ENCODE data around the gene LDAH.

LDAH gene

DNA sequence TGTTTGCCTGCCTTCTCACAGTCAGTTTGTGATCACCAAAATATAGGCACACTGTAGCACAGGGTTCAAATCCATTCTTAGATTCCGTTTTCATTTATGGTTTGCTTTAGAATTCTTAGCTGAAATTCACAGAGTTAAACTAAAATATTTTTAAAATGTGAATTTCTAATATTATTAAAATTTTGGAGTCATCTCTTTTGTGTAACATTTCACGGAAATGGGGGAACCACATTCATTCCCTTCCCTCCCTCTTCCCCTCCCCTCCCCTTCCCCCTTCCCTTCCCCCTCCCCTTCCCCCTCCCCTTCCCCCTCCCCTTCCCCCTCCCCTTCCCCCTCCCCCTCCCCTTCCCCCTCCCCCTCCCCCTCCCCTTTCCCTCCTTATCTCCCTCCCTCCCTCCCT is 11.4 kb upstream of the LDAH start:
- Histone ChIP-seq H3K27me3 (ENCODE audit: control insufficient read depth in 1 of 2, insufficient read depth in 2 of 2, low read length in 2 of 2) (peaks cover 3 to 12% of the 10 kb centered on the region in 2 donors), H3K4me3 (ENCODE audit: low read depth in 1 of 2, low read length in 2 of 2) (no peak overlapping the region), H3K9ac (ENCODE audit: low read depth in 1 of 2, low read length in 2 of 2) (no peak overlapping the region), H3K9me3 (ENCODE audit: control insufficient read depth in 1 of 2, low read length in 2 of 2) (no peaks in the 10 kb centered on the region), H3K36me3 (ENCODE audit: control insufficient read depth in 1 of 2, insufficient read depth in 2 of 2, low read length in 2 of 2) (no peaks in the 10 kb centered on the region), H3K27ac (ENCODE audit: low read depth, low read length) (no peak overlapping the region), H3K4me1 (ENCODE audit: control insufficient read depth in 1 of 2, insufficient read depth in 2 of 2, low read length in 2 of 2) (no peaks in the 10 kb centered on the region)

GRCh38 chr2:20832606-20833005 is 9.7 kb upstream of the LDAH start:
- Histone ChIP-seq H3K9me3 (ENCODE audit: control insufficient read depth in 1 of 2, low read length in 2 of 2) (no peaks in the 10 kb centered on the region), H3K4me3 (ENCODE audit: low read depth in 1 of 2, low read length in 2 of 2) (no peak overlapping the region), H3K27me3 (ENCODE audit: control insufficient read depth in 1 of 2, insufficient read depth in 2 of 2, low read length in 2 of 2) (peaks cover 3 to 9% of the 10 kb centered on the region in 2 donors), H3K4me1 (ENCODE audit: control insufficient read depth in 1 of 2, insufficient read depth in 2 of 2, low read length in 2 of 2) (no peaks in the 10 kb centered on the region), H3K36me3 (ENCODE audit: control insufficient read depth in 1 of 2, insufficient read depth in 2 of 2, low read length in 2 of 2) (no peaks in the 10 kb centered on the region), H3K27ac (ENCODE audit: low read depth, low read length) (no peak overlapping the region), H3K9ac (ENCODE audit: low read depth in 1 of 2, low read length in 2 of 2) (no peak overlapping the region)

DNA sequence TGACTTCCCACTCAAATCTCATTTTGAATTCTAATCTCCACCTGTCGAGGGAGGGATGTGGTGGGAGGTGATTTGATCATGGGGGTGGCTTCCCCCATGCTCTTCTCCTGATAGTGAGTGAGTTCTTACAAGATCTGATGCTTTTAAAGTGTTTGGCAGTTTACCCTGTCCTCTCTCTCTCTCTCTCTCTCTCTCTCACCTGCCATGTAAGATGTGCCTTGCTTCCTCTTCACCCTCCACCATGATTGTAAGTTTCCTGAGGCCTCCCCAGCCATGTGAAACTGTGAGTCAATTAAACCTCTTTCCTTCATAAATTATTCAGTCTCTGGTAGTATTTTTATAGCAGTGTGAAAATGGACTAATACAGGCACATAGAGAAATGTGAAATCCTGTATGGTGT is 7.0 kb upstream of the LDAH start:
- Histone ChIP-seq H3K4me3 (ENCODE audit: low read depth in 1 of 2, low read length in 2 of 2) (no peak overlapping the region), H3K36me3 (ENCODE audit: control insufficient read depth in 1 of 2, insufficient read depth in 2 of 2, low read length in 2 of 2) (no peaks in the 10 kb centered on the region), H3K9me3 (ENCODE audit: control insufficient read depth in 1 of 2, low read length in 2 of 2) (no peaks in the 10 kb centered on the region), H3K27ac (ENCODE audit: low read depth, low read length) (no peak overlapping the region), H3K4me1 (ENCODE audit: control insufficient read depth in 1 of 2, insufficient read depth in 2 of 2, low read length in 2 of 2) (no peaks in the 10 kb centered on the region), H3K27me3 (ENCODE audit: control insufficient read depth in 1 of 2, insufficient read depth in 2 of 2, low read length in 2 of 2) (peaks cover 3 to 5% of the 10 kb centered on the region in 2 donors), H3K9ac (ENCODE audit: low read depth in 1 of 2, low read length in 2 of 2) (no peak overlapping the region)

DNA sequence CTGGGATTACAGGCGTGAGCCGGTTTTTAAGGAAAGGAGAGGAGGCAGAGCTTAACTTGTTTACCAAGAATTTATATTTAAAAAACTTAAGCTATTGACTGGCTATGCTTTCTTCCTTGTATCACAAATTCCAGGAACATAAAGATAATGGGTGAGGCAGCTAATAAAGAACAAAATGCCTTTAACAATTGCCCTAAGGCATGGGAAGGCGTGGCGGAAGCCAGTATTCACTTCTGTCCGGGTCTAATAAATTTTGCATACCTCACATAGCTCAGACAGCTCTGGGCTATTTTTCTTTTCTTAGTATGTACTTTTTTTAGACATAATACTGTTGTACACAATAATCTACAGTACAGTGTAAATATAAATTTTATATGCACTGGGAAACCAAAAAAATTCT is 1.0 kb upstream of the LDAH start:
- no peaks in the 10 kb centered on the region for H3K27me3 ChIP-seq (ENCODE audit: control insufficient read depth in 1 of 2, insufficient read depth in 2 of 2, low read length in 2 of 2)

DNA sequence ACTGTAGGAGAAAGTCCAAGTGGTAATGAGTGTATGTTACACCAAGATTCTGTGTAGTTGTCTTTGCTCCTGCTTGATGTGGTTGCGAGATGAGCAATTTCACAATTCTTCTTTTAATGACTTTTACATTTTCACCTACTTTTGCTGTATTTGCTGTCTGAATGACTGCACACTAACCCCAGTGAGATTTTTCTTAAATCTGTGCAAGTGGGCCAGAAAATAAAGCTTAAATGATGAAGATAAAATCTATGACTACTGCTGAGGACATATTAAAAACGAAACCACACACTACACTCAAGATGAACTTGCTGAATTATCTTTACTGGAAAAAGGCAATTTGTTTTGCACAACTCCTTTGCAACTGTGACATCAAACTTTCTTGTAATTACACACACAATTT is 4.1 kb downstream of the LDAH start:
- Histone ChIP-seq H3K9me3 (ENCODE audit: control insufficient read depth in 1 of 2, low read length in 2 of 2) (no peaks in the 10 kb centered on the region), H3K4me1 (ENCODE audit: control insufficient read depth in 1 of 2, insufficient read depth in 2 of 2, low read length in 2 of 2) (peaks cover 0 to 3% of the 10 kb centered on the region in 2 donors), H3K27ac (ENCODE audit: low read depth, low read length) (no peak overlapping the region), H3K4me3 (ENCODE audit: low read depth in 1 of 2, low read length in 2 of 2) (no peak overlapping the region), H3K9ac (ENCODE audit: low read depth in 1 of 2, low read length in 2 of 2) (no peak overlapping the region), H3K27me3 (ENCODE audit: control insufficient read depth in 1 of 2, insufficient read depth in 2 of 2, low read length in 2 of 2) (no peaks in the 10 kb centered on the region), H3K36me3 (ENCODE audit: control insufficient read depth in 1 of 2, insufficient read depth in 2 of 2, low read length in 2 of 2) (no peaks in the 10 kb centered on the region)

More for the DNA sequence above, 1.0 kb upstream of the LDAH start:
- Histone ChIP-seq H3K4me3 (ENCODE audit: low read depth in 1 of 2, low read length in 2 of 2) (no peak overlapping the region), H3K9me3 (ENCODE audit: control insufficient read depth in 1 of 2, low read length in 2 of 2) (no peaks in the 10 kb centered on the region), H3K9ac (ENCODE audit: low read depth in 1 of 2, low read length in 2 of 2) (no peak overlapping the region), H3K36me3 (ENCODE audit: control insufficient read depth in 1 of 2, insufficient read depth in 2 of 2, low read length in 2 of 2) (no peaks in the 10 kb centered on the region), H3K27ac (ENCODE audit: low read depth, low read length) (no peak overlapping the region), H3K4me1 (ENCODE audit: control insufficient read depth in 1 of 2, insufficient read depth in 2 of 2, low read length in 2 of 2) (peaks cover 0 to 3% of the 10 kb centered on the region in 2 donors)

DNA sequence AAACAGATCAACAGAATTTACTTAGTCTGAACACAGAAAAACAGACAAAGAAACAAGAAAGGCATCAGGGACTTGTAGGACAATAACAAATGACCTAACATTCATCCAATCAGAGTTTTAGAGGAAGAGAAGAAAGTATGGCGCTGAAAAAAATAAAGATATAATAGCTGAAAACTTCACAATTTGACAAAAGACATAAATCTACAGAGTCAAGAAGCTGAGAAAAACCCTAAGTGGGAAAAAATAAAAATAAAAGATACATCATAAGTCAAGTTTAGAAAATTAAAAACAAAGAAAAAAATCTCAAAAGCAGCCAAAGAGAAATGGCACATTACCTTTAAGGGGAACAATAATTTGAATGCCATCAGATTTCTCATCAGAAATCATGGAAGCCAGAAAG is 7.7 kb downstream of the LDAH start:
- Histone ChIP-seq H3K27ac (ENCODE audit: low read depth, low read length) (no peak overlapping the region), H3K9me3 (ENCODE audit: control insufficient read depth in 1 of 2, low read length in 2 of 2) (no peaks in the 10 kb centered on the region), H3K4me3 (ENCODE audit: low read depth in 1 of 2, low read length in 2 of 2) (no peak overlapping the region), H3K36me3 (ENCODE audit: control insufficient read depth in 1 of 2, insufficient read depth in 2 of 2, low read length in 2 of 2) (no peaks in the 10 kb centered on the region), H3K27me3 (ENCODE audit: control insufficient read depth in 1 of 2, insufficient read depth in 2 of 2, low read length in 2 of 2) (no peaks in the 10 kb centered on the region), H3K9ac (ENCODE audit: low read depth in 1 of 2, low read length in 2 of 2) (no peak overlapping the region), H3K4me1 (ENCODE audit: control insufficient read depth in 1 of 2, insufficient read depth in 2 of 2, low read length in 2 of 2) (no peaks in the 10 kb centered on the region)

DNA sequence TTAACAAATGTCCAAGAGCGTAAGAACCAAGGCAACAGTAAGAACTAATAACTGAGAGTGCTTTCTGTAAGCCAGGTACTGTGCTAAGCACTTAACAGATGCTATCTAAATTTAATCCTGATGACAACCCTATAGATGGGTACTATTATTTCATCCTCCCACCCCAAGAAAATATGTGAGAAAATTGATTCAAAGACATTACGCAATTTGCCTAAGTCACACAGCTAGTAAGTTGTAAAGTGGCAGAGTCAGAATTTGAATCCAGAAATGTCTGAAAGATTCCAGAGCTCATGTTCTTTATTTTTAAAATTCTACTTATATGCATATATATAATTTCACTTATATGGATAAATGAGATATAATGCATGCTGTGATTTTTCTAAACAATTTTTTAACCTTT is 10.1 kb downstream of the LDAH start:
- Histone ChIP-seq H3K4me3 (ENCODE audit: low read depth in 1 of 2, low read length in 2 of 2) (no peak overlapping the region), H3K27ac (ENCODE audit: low read depth, low read length) (no peak overlapping the region), H3K9me3 (ENCODE audit: control insufficient read depth in 1 of 2, low read length in 2 of 2) (no peaks in the 10 kb centered on the region), H3K9ac (ENCODE audit: low read depth in 1 of 2, low read length in 2 of 2) (no peak overlapping the region), H3K36me3 (ENCODE audit: control insufficient read depth in 1 of 2, insufficient read depth in 2 of 2, low read length in 2 of 2) (no peaks in the 10 kb centered on the region), H3K27me3 (ENCODE audit: control insufficient read depth in 1 of 2, insufficient read depth in 2 of 2, low read length in 2 of 2) (no peaks in the 10 kb centered on the region), H3K4me1 (ENCODE audit: control insufficient read depth in 1 of 2, insufficient read depth in 2 of 2, low read length in 2 of 2) (no peaks in the 10 kb centered on the region)

DNA sequence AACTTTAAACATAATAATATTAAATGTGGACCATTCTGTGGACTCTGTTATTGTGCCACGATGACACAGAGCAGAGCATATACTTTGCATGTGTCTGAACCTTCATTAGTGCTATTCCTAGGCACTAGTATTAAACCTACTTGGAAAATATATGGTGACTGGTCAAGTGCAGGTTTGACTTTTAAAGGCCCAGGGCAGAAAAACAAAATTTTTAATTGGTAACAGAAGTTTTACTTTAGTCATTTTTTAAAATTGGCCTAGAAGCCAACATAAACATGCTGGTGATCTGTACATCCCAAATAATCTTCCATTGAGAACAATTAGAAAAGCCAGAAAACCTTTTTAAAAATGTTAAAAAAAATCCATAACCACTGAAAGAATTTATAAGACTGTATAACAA is 16.6 kb downstream of the LDAH start:
- Histone ChIP-seq H3K9ac (ENCODE audit: low read depth in 1 of 2, low read length in 2 of 2) (no peak overlapping the region), H3K9me3 (ENCODE audit: control insufficient read depth in 1 of 2, low read length in 2 of 2) (no peaks in the 10 kb centered on the region), H3K27ac (ENCODE audit: low read depth, low read length) (no peak overlapping the region), H3K4me3 (ENCODE audit: low read depth in 1 of 2, low read length in 2 of 2) (no peak overlapping the region), H3K4me1 (ENCODE audit: control insufficient read depth in 1 of 2, insufficient read depth in 2 of 2, low read length in 2 of 2) (peaks cover 0 to 8% of the 10 kb centered on the region in 2 donors), H3K36me3 (ENCODE audit: control insufficient read depth in 1 of 2, insufficient read depth in 2 of 2, low read length in 2 of 2) (no peaks in the 10 kb centered on the region), H3K27me3 (ENCODE audit: control insufficient read depth in 1 of 2, insufficient read depth in 2 of 2, low read length in 2 of 2) (no peaks in the 10 kb centered on the region)

- Histone ChIP-seq H3K4me1 (ENCODE audit: control insufficient read depth in 1 of 2, insufficient read depth in 2 of 2, low read length in 2 of 2) (peaks cover 0 to 8% of the 10 kb centered on the region in 2 donors), H3K9me3 (ENCODE audit: control insufficient read depth in 1 of 2, low read length in 2 of 2) (no peaks in the 10 kb centered on the region), H3K27ac (ENCODE audit: low read depth, low read length) (no peak overlapping the region), H3K27me3 (ENCODE audit: control insufficient read depth in 1 of 2, insufficient read depth in 2 of 2, low read length in 2 of 2) (no peaks in the 10 kb centered on the region), H3K4me3 (ENCODE audit: low read depth in 1 of 2, low read length in 2 of 2) (no peak overlapping the region), H3K36me3 (ENCODE audit: control insufficient read depth in 1 of 2, insufficient read depth in 2 of 2, low read length in 2 of 2) (no peaks in the 10 kb centered on the region), H3K9ac (ENCODE audit: low read depth in 1 of 2, low read length in 2 of 2) (no peak overlapping the region)
Measured at GRCh38 chr2:20803974-20804373, 18.9 kb downstream of the LDAH start.

GRCh38 chr2:20803226-20803682 is 19.6 kb downstream of the LDAH start:
- Histone ChIP-seq H3K9ac (ENCODE audit: low read depth in 1 of 2, low read length in 2 of 2) (no peak overlapping the region), H3K36me3 (ENCODE audit: control insufficient read depth in 1 of 2, insufficient read depth in 2 of 2, low read length in 2 of 2) (no peaks in the 10 kb centered on the region), H3K27me3 (ENCODE audit: control insufficient read depth in 1 of 2, insufficient read depth in 2 of 2, low read length in 2 of 2) (no peaks in the 10 kb centered on the region), H3K4me3 (ENCODE audit: low read depth in 1 of 2, low read length in 2 of 2) (no peak overlapping the region), H3K27ac (ENCODE audit: low read depth, low read length) (no peak overlapping the region), H3K4me1 (ENCODE audit: control insufficient read depth in 1 of 2, insufficient read depth in 2 of 2, low read length in 2 of 2) (peaks cover 0 to 8% of the 10 kb centered on the region in 2 donors), H3K9me3 (ENCODE audit: control insufficient read depth in 1 of 2, low read length in 2 of 2) (no peaks in the 10 kb centered on the region)

DNA sequence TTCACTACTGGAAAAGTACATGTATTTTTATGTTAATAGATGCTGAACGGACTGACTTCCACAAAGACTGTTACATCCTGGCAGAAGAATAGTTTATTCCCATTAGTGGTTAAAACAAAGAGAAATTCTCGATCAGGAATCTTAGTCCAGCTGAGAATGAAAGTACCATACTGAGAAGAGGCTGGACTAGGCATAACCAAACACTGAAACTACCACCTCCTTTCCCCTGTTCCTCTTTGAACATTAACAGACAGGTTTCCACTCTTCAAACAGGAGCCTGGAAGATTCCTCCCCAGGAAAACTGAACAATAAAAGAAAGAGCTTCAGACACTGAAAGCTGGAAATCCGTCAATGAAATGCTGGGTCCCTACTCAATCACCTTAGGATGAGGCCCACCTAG is 25.8 kb downstream of the LDAH start:
- Histone ChIP-seq H3K4me1 (ENCODE audit: control insufficient read depth in 1 of 2, insufficient read depth in 2 of 2, low read length in 2 of 2) (peaks cover 0 to 4% of the 10 kb centered on the region in 2 donors), H3K9me3 (ENCODE audit: control insufficient read depth in 1 of 2, low read length in 2 of 2) (no peaks in the 10 kb centered on the region), H3K4me3 (ENCODE audit: low read depth in 1 of 2, low read length in 2 of 2) (no peak overlapping the region), H3K27ac (ENCODE audit: low read depth, low read length) (no peak overlapping the region), H3K27me3 (ENCODE audit: control insufficient read depth in 1 of 2, insufficient read depth in 2 of 2, low read length in 2 of 2) (no peaks in the 10 kb centered on the region), H3K36me3 (ENCODE audit: control insufficient read depth in 1 of 2, insufficient read depth in 2 of 2, low read length in 2 of 2) (peaks cover 3 to 5% of the 10 kb centered on the region in 2 donors), H3K9ac (ENCODE audit: low read depth in 1 of 2, low read length in 2 of 2) (no peak overlapping the region)

Data from duodenal mucosa (tissue), 2 donors.